SK-N-DZ (cell line): ENCODE measurements around the gene RPL9.
A peak's percentile ranks its signal among the peaks of the same experiment; 100 is the strongest.
"Not testable (repeated sequence)": the region's sequence is repeated elsewhere in the genome, so short reads cannot be mapped to it uniquely, and the experiment has no call there.

Experiments used
- DNase-seq: peaks from one replicate; pipeline ENCODE4 v3.0.0-alpha.2; 2015; ENCODE audit warnings: low spot score
- small RNA-seq, 2 experiments: library from RNA; depleted of rRNA; stranded (forward); fragments of <200 nt; gene quantifications; one replicate each; pipeline ENCODE3, GENCODE V24; 2014

Gene RPL9

GRCh38 chr4:39426728-39427127 is 32.0 kb downstream of the RPL9 start:
- DNase-seq, result no peak

- DNase-seq, result not testable (repeated sequence)
Measured at GRCh38 chr4:39425297-39425696, 33.4 kb downstream of the RPL9 start.

- no peak for DNase-seq
Measured at GRCh38 chr4:39422247-39422646, 36.5 kb downstream of the RPL9 start.

- no peak for DNase-seq
Measured at GRCh38 chr4:39415678-39416283, 42.9 kb downstream of the RPL9 start.

GRCh38 chr4:39411561-39411960 is 47.2 kb downstream of the RPL9 start:
- not testable (repeated sequence) for DNase-seq

GRCh38 chr4:39410415-39410814 is 48.3 kb downstream of the RPL9 start:
- DNase-seq, result no peak

GRCh38 chr4:39407584-39407885 is 51.2 kb downstream of the RPL9 start:
- no peak for DNase-seq

- peak; percentile 5 for DNase-seq
Measured at GRCh38 chr4:39406763-39407583, 51.7 kb downstream of the RPL9 start, which contains the start of gene KLB. TSS of gene KLB (plus strand) at chr4:39406930. CDS start at chr4:39406950, 20 bp downstream.

Small RNA genes lying within 50 kb of the gene (small RNA-seq; reads per million reads assigned to genes)
- 0 reads per million in 2 experiments for gene MIR5591
- 0 reads per million in 2 experiments for gene RF00019
